HG03135 (cell line): Measurements from ENCODE around the gene MLST8.
"Not testable (repeated sequence)": the region's sequence is repeated elsewhere in the genome, so short reads cannot be mapped to it uniquely, and the experiment has no call there.

ENCODE experiments used
- ATAC-seq: cut with Tn5 transposase; IDR thresholded peaks from one replicate; pipeline ENCODE4 v1.9.1; 2021; ENCODE audit warnings: mild to moderate bottlenecking, moderate library complexity; ENCODE audit not compliant: unreplicated experiment

The MLST8 gene

DNA sequence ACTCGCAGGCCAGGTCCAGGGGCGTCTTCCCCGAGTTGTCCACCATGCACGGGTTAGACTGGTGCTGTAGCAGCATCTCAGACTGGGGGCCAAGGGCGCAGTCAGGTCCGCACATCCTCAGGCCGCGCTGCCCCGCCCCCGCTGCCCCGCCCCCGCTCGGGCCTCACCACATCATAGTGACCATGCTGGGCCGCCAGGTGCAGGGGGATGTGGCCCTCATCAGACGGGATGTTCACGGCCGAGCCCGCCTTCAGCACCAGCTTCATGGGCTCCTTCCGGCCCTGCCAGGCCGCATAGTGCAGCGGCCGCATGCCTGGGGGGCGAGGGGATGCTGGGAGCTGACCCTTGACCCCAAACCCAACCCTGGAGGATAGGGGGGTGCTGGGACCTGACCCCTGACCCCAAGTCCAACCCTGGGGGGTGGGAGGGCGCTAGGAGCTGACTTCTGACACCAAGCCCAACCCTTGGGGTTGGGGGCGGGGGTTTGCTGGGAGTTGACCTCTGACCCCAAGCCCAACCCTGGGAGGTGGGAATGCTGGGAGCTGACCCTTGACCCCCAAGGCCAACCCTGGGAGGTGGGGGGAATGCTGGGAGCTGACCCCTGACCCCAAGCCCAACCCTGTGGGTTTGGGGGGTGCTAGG, 15.9 kb upstream of the MLST8 start:
- no peak for ATAC-seq

DNA sequence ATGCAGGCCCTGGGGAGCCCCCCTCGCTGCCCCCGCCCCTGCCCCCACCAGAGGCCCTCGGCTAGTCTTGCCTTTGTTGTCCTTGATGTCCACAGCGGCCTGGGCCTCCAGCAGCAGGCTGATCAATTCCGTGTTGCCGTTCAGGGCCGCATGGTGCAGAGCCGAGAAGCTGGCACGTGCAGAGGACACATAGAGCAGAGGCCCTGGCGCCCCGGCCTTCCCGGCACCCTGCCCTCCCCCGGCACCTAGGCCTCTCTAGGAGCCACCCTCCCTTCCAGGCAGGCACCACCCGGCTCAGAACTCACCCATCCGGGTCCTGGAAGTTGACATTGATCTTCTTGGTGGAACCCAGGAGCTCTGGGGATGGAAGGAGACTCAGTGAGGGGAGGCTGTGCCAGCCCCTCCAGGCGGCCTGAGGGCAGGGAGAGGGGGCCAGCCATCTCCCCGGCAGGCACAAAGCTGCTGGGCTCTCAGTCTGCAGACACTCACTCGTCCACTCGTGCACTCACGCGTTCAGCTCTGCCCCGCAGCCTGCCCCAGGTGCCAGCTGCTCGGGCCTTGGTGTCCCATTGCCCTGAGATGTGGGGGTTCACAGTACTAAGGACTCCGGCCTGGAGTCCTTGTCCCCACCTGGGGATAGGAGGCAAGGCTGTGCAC, 15.1 kb upstream of the MLST8 start:
- no peak for ATAC-seq

DNA sequence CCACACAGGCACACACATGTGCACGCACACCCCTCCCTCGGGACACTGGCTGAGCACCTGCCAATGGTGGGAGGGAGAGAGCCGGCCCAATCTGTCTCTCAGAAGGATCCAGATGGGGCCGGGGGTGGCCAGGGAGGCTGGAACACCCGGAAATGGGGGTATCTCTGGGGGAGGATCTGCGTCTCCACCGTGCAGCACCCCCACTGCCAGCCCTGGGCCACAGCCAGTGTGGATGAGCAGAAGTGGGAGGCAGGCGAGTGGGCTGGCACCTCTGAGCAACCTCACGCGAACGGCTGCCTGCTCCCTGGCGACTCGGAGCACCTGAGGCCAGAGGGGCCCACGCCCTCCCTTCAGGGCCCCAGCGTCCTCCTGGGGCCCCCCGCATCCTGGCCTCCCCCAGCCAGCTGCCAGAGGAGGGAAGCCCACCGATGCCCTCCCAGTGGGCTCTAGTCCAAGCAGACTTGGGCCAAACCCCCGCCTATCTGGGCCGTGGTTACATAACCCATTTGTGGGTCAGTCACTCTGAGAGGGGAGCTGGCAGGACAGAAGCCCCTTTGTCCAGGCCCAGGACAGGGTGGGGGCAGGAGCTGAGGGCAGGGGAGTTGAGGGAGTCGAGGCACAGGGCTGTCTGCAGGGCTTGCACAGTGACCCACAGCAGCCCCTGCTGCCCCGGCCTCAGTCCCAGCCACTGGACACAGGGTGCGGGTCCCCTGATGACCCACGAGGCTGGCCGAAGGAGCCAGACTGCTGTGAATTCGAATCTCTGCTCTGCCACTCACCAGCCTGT, 14.4 kb upstream of the MLST8 start:
- ATAC-seq: no peak

DNA sequence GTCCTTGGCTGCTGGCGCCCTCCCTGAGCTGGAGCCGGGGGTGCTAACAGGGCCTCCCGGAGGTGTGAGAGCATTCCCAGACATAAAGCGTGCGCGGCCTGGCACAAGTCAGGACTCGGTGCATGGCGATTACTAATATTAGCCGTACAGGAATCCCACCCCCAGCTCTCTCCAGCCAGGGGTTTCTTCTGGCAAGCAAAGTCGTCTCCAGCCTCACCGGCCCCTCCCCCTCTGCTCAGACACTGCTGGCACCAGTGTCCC, 13.9 kb upstream of the MLST8 start:
- ATAC-seq: no peak

DNA sequence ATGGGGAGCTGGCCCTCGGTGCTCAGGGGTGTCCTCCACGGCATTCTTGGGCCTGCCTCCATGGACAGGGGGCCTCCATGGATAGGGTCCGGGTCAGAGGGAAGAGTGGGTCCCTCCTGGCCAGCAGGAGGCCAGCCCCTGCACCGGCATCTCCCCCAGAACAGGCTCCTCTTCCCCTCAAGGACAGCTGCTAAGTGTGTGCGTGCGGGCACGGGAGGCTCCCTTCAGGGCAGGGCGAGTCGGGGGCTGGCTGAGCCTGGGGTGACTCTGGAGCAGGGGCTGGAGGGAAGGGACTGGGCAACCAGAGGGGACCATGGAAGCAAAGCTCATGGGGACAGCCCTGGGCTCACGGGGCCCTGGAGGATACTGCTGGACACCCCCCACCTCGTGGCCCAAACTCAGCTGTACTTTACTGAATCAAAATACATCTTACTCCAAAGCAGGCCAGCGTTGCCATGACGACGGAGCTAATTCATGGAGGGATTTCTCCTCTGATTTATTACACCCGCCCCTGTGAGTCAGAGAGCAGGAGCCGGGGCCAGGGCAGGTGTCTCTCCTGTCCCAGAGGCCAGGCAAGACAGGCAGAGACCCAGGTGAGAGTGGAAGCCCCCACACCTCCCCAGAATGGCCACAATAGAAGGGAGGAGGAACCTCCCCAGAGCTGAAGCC, 11.0 kb upstream of the MLST8 start:
- no peak for ATAC-seq

DNA sequence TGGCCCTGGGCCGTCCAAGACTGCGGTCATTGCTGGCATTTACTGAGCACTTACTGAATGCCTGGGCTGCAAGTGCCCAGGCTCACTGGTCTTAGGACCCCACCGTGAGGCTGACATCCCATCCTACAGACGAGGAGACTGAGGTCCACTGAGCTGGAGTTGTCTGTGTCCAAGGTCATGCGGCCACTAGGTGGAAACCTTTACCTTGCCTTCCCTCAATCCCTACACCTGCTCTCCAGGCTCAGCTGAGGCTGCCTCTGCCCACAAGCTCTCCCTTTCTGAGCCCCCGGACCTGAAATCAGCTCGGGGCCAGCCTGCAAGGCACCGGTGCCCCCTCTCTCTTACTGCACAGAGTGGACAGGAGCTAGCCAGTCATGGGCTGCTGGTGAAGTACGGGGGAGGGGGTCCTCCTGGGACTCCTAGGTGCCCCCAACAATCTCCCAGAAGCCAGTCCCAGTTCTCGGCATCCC, 10.4 kb upstream of the MLST8 start:
- no peak for ATAC-seq

DNA sequence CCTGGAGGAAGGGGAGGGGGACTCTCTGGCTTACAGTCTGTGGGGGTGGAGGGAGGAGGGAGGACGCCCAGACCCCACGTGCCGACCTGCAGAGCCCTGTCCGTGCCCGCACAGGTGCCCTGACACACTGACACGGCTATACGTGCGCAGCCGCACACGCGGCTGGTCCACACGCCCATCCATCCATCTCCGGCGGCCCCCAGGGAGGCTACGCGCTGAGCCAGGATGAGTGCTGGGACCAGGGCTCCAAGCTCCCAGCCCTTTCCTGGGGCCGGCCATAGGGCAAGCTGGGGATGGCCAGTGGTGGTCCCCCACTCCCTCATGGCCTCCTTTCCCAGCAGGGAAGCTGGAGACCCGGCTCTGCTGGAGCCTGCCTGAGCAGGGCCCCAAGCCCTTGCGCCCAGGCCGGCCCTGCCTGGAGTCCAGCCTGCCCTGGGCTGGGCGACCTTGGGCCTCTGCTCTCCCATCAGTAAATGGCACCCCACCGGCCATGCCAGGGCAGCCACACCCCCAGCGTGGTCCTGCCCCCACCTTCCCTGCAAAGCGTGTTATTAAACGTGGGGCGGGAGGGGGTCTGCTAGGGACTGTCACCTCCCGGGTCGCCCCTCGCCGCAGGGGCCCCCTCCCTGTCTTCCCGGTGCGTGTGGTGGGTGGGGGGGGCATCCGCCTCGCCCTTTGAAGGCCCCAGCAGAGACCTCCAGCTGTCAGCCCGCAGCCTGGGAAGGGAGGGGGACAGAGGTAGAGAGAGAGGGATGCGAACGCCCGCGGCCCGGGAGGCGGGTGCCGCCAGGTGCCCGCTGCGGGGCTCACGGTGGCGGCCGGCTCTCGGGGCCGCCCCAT, 9.7 kb upstream of the MLST8 start:
- ATAC-seq: no peak

DNA sequence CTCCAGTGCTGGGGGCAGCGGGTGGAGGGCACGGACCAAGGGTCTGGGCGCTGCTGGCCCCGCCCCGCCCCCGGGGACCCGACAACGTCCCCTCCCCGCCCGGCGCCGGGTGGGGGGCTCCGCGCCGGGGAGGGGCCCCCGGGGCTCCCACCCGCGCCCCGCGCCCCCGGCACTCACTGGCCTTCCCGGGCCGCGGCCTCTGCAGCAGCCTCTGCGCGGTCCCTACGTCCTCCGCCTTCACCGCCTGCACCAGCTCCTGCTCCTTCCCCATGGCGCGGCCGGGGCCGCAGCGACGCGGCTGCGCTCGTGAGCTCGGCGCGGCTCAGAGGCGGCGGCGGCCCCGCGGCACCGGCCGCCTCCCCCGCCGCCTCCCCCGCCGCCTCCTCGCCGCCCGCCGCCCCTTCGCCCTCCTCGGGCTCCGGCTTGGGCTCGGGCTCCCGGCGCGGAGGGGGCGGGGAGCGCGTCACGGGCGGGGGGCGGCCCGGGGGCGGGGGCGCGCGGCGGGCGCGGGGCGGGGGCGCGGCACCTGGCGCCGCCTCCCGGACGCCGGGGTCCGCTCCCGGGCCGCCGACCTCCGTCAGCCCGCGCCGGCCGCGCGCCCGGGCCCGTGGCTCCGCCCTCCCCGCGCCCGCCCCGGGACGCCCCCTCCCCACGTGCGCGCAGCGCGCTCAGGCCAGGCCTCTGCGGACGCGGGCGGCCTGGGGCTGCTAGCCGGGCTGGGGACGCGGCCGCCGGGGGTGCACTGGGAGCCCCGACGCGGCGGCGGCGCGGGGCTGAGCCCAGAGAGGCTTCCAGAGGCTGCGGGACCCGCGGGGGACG, 8.9 kb upstream of the MLST8 start, which contains the start of gene CASKIN1:
Gene CASKIN1, minus strand, starts transcription at position 444 of the 819 bp plus-strand sequence. Its CDS starts 173 bp downstream, at position 271.
- ATAC-seq: no peak

DNA sequence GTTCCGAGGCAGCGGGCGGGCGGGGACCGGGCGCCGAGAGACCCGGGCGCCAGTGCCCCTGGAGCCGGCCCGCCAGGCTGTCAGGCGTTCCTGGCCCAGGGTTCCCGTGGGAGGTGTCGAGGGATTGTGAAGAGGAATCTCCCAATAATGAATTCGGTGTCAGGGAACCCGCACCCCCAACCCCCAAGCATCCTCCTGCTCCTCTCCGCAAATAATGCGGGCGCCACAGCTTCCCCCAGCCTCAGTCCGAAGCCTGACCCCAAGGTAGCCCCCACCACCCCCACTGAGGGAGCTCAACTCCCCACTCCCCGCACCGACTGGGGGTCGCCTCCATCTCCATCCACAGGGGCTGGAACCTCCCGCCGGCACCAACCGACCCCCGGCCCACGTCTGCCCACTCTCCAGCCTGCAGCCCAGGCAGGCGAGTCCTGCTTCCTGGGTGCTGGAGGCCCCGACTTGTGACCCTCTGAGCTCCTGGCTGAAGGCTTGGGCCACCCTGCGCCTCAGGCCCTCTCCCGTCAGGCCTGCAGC, 8.2 kb upstream of the MLST8 start:
- no peak for ATAC-seq

DNA sequence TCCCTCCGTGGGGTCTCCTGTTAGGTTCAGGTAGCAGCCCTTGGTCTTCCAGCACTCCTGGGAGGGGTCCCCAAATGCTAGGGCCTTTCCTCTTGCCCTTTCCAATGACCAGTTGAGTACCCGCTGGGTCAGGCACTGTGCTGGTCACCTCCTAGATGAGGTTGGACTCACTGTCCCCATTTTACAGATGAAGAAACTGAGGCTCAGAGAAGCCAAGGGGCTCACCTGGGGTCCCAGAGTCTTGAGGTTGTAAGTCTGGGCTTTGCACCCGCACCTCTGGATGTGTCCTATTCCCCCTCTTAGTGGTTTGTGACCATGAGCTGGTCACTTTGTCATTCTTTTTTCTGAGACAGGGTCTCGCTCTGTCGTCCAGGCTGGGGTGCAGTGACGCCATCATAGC, 7.5 kb upstream of the MLST8 start:
- ATAC-seq: no peak

DNA sequence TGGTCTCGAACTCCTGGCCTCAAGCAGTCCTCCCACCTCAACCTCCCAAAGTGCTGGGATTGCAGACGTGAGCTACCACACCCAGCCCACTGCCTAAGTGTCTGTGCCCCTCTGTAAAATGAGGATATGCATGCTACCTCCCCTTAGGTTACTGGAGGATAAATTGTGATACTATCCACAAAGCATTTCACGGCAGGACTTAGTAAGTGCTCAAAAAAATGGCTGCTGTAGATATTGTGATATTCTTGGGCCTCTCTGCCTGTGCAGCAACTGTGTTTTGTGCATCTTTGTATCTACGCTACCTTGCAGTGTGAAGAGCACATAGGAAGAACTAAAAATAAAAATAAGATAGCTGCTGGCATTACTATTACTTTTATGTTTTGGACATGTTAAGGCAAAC, 7.0 kb upstream of the MLST8 start:
- ATAC-seq: no peak

DNA sequence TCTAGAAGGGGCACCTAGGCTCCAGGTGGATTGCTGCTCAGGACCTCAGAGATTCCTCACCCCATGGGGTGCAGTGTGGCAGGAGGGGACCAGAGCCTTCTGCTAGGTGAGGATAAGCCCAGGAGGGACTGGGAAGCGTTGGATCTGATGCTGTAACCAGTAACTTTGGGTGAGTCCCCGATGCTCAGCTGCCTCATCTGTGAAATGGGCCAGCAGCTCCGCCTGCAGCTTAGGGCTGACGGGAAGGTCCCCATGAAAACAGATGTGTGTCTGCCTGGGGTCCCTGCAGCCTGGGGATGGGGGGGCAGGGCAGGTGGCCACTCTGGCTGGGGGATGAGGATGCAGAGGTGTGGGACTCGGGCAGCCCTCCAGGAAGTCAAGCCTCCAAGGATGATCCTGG, 6.2 kb upstream of the MLST8 start:
- ATAC-seq: no peak

DNA sequence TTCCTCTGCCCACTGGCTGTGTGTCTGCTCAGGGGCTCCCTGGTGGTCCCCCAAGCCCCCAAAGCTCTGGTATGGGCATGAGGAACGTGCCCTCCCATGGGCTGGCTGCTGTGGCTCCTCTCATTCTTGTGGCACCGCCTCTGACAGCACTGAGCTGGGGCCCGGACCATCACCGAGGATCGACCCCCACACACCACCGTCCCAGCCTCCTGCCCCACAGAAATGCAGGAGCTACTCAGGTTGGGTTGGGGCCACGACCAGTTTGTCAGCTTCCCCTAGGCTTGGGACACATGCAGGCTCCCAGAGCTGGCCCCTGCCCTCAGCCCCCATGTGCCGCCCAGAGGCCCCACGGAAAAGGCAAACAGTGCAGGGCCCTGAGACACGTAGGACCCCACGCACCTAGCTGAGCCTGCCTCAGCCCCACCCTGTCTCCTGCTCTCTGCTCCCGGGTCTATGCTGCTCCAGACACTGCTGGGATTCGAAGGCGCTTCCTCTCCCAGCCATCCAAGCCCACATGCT, 5.6 kb upstream of the MLST8 start:
- no peak for ATAC-seq

DNA sequence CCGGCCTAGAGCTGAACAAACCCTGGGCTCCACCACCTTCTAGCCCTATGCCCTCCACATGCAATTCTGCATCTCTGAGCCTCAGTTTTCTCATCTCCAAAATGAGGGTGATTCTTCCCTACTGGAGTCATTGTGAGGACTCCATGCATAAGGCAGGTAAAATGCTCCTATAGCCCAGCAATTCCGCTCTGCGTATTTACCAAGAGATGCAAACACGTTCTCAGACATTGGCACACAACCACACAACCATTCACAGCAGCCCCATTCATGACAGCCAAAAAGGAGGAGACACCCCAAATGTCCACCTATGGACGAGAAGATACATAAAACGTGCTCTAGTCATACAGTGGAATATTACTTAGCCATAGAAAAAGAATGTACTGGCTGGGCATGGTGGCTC, 4.9 kb upstream of the MLST8 start:
- ATAC-seq: no peak

DNA sequence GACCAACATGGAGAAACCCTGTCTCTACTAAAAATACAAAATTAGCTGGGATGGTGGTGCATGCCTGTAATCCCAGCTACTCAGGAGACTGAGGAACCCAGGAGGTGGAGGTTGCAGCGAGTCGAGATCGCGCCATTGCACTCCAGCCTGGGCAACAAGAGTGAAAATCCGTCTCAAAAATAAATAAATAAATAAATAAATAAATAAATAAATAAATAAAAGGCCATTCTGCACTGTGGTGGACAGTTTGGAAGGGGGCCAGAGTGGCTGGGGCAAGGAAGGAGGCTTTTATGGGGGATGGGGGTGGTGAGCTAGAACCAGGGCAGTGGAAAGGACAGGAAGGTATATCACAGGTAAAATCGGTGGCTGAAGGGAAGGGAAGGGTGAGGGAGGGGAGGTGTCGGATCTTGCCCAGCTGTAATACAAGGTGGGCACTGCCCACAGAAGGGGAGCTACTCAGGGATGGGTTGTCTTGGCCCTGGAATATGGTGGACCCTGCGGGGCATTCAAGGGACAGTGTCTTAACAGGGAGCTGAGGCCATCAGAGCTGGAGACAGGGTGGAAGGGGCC, 2.0 kb upstream of the MLST8 start:
- ATAC-seq: not testable (repeated sequence)

DNA sequence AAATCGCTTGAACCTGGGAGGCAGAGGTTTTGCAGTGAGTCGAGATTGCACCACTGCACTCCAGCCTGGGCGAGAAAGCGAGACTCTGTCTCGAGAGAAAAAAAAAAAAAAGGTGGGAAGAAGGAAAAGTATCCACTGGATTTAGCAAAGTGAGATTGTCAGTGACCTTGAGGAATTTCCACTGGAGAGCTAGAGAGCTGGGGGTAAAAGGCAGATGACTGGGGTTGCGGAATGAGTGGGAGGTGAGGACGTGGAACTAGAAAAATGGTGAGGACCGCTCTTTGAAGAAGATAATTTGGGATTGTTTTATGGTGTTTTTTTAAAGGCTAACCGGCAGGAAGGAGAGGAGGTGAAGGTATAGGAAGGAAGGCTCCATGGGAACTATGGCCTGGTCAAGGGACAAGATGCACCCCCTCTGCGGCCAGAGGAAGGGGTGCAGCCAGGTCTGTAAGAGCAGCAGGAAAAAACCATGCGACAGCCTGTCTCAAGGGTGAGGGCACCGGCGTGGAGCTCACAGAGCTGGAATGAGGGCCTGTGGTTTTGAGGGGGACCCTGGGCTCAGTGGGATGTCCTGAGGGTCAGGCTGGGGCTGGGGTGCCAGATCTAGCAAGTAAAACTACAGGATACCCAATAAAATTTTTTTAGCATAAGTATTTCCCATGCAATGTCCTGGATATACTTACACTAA, 694 bp upstream of the MLST8 start:
- ATAC-seq: no peak

DNA sequence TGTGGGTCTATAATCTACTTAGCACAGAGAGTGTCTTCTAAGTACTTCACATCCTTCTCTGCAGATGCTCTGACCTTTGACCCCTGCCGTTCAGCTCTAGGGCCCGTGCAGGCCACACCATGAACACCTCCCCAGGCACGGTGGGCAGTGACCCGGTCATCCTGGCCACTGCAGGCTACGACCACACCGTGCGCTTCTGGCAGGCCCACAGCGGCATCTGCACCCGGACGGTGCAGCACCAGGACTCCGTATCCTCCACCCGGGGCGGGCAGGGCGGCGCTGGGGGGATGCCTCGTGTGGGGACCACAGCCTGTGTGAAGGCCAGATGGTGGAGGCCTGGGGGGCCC, 686 bp downstream of the MLST8 start:
- ATAC-seq: peak; percentile 3

DNA sequence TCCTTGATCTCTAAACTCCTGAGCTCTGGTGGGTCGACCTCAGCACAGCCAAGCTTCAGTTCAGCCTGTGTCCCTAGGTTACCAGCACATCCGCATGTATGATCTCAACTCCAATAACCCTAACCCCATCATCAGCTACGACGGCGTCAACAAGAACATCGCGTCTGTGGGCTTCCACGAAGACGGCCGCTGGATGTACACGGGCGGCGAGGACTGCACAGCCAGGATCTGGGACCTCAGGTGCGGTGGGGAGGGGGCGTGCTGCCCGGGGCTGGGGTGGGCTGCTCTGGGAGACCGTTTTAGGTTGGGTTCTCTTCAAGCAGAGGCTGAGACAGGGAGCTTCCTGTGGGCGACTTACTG, 1.1 kb downstream of the MLST8 start:
- ATAC-seq: no peak
